Measurements from ENCODE around the gene TMEM132A. TPM values are rescaled to one million over a fixed set of nuclear protein-coding genes. Genes with fewer than 3 reads are reported as not detected.

TMEM132A gene
- total and polyA plus RNA-seq, 2 donors (not counting 1 experiment from before 2014, with no cell fraction given), result 6.9 to 13.2 TPM

GRCh38 chr11:60930394-60930793 lies 6.1 kb downstream of the TMEM132A start:
- no peak overlapping the region for H3K4me2 ChIP-seq (ENCODE audit: extremely low read depth, insufficient read depth, low read length)
- DNase-seq (ENCODE audit: low read depth in 2 of 2), result no peak
- no peaks in the 10 kb centered on the region for H4K20me1 ChIP-seq (ENCODE audit: control insufficient read depth, extremely low read depth, insufficient read depth, low read length)
- no peaks in the 10 kb centered on the region for H3K27me3 ChIP-seq (ENCODE audit: control insufficient read depth, insufficient read depth, low read length)
- no peaks in the 10 kb centered on the region for H3K9me3 ChIP-seq (ENCODE audit: control insufficient read depth, insufficient read depth, low read depth, low read length)
- peaks cover under 1% of the 10 kb centered on the region for H3K4me1 ChIP-seq (ENCODE audit: control insufficient read depth, extremely low read depth, insufficient read depth, low read length)
- no peak overlapping the region for H3K4me3 ChIP-seq (replicated peaks in 1 of 4; ENCODE audit: control extremely low read depth in 1 of 4, insufficient read depth in 1 of 4, low read depth in 3 of 4, low read length in 4 of 4)
- no peak overlapping the region for H3K27ac ChIP-seq (ENCODE audit: insufficient read depth, low read length)
- TF ChIP-seq CTCF (conservative IDR thresholded peaks at IDR 0.05 in 1 of 2, IDR thresholded peaks at IDR 0.05 in 1 of 2; ENCODE audit: low read depth in 1 of 2, low read length in 2 of 2) (no peak), EZH2 (IDR thresholded peaks at IDR 0.05; ENCODE audit: low read length, missing control alignments) (no peak)
- no peaks in the 10 kb centered on the region for H3K36me3 ChIP-seq (ENCODE audit: control insufficient read depth, insufficient read depth, low read length)
- H3K79me2 ChIP-seq (ENCODE audit: control insufficient read depth, insufficient read depth, low read length), result no peaks in the 10 kb centered on the region
- no peak overlapping the region for H2AFZ ChIP-seq (ENCODE audit: low read length)
- no peak overlapping the region for H3K9ac ChIP-seq (ENCODE audit: insufficient read depth, low read length)

- no peaks in the 10 kb centered on the region for H3K4me1 ChIP-seq (ENCODE audit: control insufficient read depth, extremely low read depth, insufficient read depth, low read length)
- TF ChIP-seq EZH2 (IDR thresholded peaks at IDR 0.05; ENCODE audit: low read length, missing control alignments), result no peak
- no peaks in the 10 kb centered on the region for H3K79me2 ChIP-seq (ENCODE audit: control insufficient read depth, insufficient read depth, low read length)
- no peaks in the 10 kb centered on the region for H3K36me3 ChIP-seq (ENCODE audit: control insufficient read depth, insufficient read depth, low read length)
- no peak overlapping the region for H3K4me2 ChIP-seq (ENCODE audit: extremely low read depth, insufficient read depth, low read length)
- no peak overlapping the region for H3K4me3 ChIP-seq (replicated peaks in 1 of 4; ENCODE audit: control extremely low read depth in 1 of 4, insufficient read depth in 1 of 4, low read depth in 3 of 4, low read length in 4 of 4)
- no peaks in the 10 kb centered on the region for H3K9me3 ChIP-seq (ENCODE audit: control insufficient read depth, insufficient read depth, low read depth, low read length)
- H2AFZ ChIP-seq (ENCODE audit: low read length), result no peak overlapping the region
- no peaks in the 10 kb centered on the region for H3K27me3 ChIP-seq (ENCODE audit: control insufficient read depth, insufficient read depth, low read length)
- H3K9ac ChIP-seq (ENCODE audit: insufficient read depth, low read length), result no peak overlapping the region
- DNase-seq (ENCODE audit: low read depth in 2 of 2), result no peak
- H4K20me1 ChIP-seq (ENCODE audit: control insufficient read depth, extremely low read depth, insufficient read depth, low read length), result no peaks in the 10 kb centered on the region
- no peak overlapping the region for H3K27ac ChIP-seq (ENCODE audit: insufficient read depth, low read length)
Observed at GRCh38 chr11:60931917-60932316, 7.7 kb downstream of the TMEM132A start.

GRCh38 chr11:60932605-60933356 lies 8.5 kb downstream of the TMEM132A start:
- TF ChIP-seq EZH2 (IDR thresholded peaks at IDR 0.05; ENCODE audit: low read length, missing control alignments), result no peak
- TF ChIP-seq CTCF (conservative IDR thresholded peaks at IDR 0.05 in 1 of 2, IDR thresholded peaks at IDR 0.05 in 1 of 2; ENCODE audit: low read depth in 1 of 2, low read length in 2 of 2), result no peak
- H4K20me1 ChIP-seq (ENCODE audit: control insufficient read depth, extremely low read depth, insufficient read depth, low read length), result no peaks in the 10 kb centered on the region
- H3K27me3 ChIP-seq (ENCODE audit: control insufficient read depth, insufficient read depth, low read length), result no peaks in the 10 kb centered on the region
- no peaks in the 10 kb centered on the region for H3K9me3 ChIP-seq (ENCODE audit: control insufficient read depth, insufficient read depth, low read depth, low read length)
- H3K36me3 ChIP-seq (ENCODE audit: control insufficient read depth, insufficient read depth, low read length), result no peaks in the 10 kb centered on the region
- DNase-seq (ENCODE audit: low read depth in 2 of 2), result no peak
- H3K9ac ChIP-seq (ENCODE audit: insufficient read depth, low read length), result no peak overlapping the region
- H3K79me2 ChIP-seq (ENCODE audit: control insufficient read depth, insufficient read depth, low read length), result no peaks in the 10 kb centered on the region
- H3K27ac ChIP-seq (ENCODE audit: insufficient read depth, low read length), result no peak overlapping the region
- H3K4me2 ChIP-seq (ENCODE audit: extremely low read depth, insufficient read depth, low read length), result no peak overlapping the region
- no peak overlapping the region for H3K4me3 ChIP-seq (replicated peaks in 1 of 4; ENCODE audit: control extremely low read depth in 1 of 4, insufficient read depth in 1 of 4, low read depth in 3 of 4, low read length in 4 of 4)
- H2AFZ ChIP-seq (ENCODE audit: low read length), result no peak overlapping the region
- no peaks in the 10 kb centered on the region for H3K4me1 ChIP-seq (ENCODE audit: control insufficient read depth, extremely low read depth, insufficient read depth, low read length)
